Measurements from ENCODE around the gene CEMIP. TPM values are rescaled to one million over a fixed set of nuclear protein-coding genes. Genes with fewer than 3 reads are reported as not detected.
A peak's percentile ranks its signal among the peaks of the same experiment; 100 is the strongest.

The CEMIP gene
- total RNA-seq, 6 experiments from 2014 or later = 5.8 to 53.2 (median 48.3) TPM

- TF ChIP-seq, protein P1, sequence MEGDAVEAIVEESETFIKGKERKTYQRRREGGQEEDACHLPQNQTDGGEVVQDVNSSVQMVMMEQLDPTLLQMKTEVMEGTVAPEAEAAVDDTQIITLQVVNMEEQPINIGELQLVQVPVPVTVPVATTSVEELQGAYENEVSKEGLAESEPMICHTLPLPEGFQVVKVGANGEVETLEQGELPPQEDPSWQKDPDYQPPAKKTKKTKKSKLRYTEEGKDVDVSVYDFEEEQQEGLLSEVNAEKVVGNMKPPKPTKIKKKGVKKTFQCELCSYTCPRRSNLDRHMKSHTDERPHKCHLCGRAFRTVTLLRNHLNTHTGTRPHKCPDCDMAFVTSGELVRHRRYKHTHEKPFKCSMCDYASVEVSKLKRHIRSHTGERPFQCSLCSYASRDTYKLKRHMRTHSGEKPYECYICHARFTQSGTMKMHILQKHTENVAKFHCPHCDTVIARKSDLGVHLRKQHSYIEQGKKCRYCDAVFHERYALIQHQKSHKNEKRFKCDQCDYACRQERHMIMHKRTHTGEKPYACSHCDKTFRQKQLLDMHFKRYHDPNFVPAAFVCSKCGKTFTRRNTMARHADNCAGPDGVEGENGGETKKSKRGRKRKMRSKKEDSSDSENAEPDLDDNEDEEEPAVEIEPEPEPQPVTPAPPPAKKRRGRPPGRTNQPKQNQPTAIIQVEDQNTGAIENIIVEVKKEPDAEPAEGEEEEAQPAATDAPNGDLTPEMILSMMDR (IDR thresholded peaks at IDR 0.05) = peak; percentile 61
- peaks cover 25% of the 10 kb centered on the region for H3K27me3 Mint-ChIP-seq (ENCODE audit: insufficient read depth)
- no peak overlapping the region for H3K27ac Mint-ChIP-seq
- no peak for DNase-seq
- H3K4me3 Mint-ChIP-seq = no peak overlapping the region
- no peaks in the 10 kb centered on the region; the same call in 1 of the 2 replicates for H3K4me1 Mint-ChIP-seq (ENCODE audit: low read depth)
- H3K36me3 Mint-ChIP-seq (ENCODE audit: low read depth) = peaks cover 11% of the 10 kb centered on the region; the same call in 1 of the 2 replicates
- no peaks in the 10 kb centered on the region; the same call in 1 of the 2 replicates for H3K9me3 Mint-ChIP-seq
Measured at GRCh38 chr15:80856400-80856799, 77.2 kb downstream of the CEMIP start.

DNA sequence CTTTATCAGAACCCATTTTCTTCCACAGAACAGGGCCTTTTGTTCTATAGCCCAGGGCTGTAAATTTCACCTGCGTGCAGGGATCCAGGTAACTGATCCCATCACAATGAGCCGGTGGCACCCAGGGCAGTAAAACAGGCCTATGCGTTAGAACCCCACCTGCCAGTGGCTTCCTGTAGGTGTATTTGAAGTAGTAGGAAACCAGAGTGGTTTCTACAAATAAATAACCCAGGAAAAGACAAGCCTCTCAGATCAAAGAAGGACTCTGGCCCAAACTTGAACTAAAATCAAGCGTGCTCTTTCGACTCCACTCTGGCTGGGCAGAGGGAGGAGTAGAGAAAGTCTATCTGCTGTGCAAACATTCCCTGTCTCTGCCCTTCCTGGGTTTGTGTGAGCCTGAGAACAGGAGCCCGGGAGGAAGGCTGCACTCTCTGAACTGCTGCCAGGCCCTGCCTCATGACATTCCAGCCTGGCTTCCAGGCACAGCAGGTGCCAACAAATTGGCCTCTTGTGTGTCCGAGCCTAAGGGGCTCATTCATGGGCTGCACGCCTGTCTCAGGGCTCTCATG is 77.7 kb downstream of the CEMIP start:
- no peak for DNase-seq
- TF ChIP-seq, protein P1 (IDR thresholded peaks at IDR 0.05) = no peak
- Mint-ChIP-seq H3K27me3 (ENCODE audit: insufficient read depth) (peaks cover 22% of the 10 kb centered on the region), H3K9me3 (no peaks in the 10 kb centered on the region; the same call in 1 of the 2 replicates), H3K36me3 (ENCODE audit: low read depth) (peaks cover 7% of the 10 kb centered on the region; the same call in 1 of the 2 replicates), H3K4me1 (ENCODE audit: low read depth) (no peaks in the 10 kb centered on the region; the same call in 1 of the 2 replicates), H3K27ac (no peak overlapping the region), H3K4me3 (no peak overlapping the region)

DNA sequence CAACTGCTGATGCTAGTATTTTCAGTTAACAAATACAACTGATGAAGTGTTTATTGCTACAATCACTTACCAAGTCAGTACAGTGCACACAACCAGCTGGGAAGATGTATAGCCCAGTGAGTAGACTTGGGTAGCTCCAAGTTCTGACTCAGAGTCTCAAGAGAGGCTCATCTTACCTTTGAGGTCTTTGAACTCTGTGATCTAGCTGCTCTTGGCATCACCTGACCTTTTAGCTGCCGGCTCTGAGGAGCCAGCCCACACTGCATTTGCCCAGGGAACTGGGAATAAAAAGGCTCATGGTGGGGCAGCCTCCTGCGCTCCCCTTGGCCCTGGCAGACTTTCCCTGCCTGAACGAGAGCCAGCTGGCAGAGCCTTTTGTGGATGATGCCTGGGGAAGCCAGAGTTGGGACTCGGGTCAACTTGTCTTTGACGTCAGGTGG is 82.6 kb downstream of the CEMIP start:
- peaks cover 29% of the 10 kb centered on the region for H3K27me3 Mint-ChIP-seq (ENCODE audit: insufficient read depth)
- no peak for DNase-seq
- H3K4me1 Mint-ChIP-seq (ENCODE audit: low read depth) = no peaks in the 10 kb centered on the region
- H3K36me3 Mint-ChIP-seq (ENCODE audit: low read depth) = no peaks in the 10 kb centered on the region
- TF ChIP-seq, protein P1 (IDR thresholded peaks at IDR 0.05) = no peak
- no peak overlapping the region for H3K27ac Mint-ChIP-seq
- no peaks in the 10 kb centered on the region for H3K9me3 Mint-ChIP-seq
- no peak overlapping the region for H3K4me3 Mint-ChIP-seq

GRCh38 chr15:80864666-80865065 is 85.5 kb downstream of the CEMIP start:
- TF ChIP-seq, protein P1 (IDR thresholded peaks at IDR 0.05) = no peak
- H3K4me3 Mint-ChIP-seq = no peak overlapping the region
- H3K27me3 Mint-ChIP-seq (ENCODE audit: insufficient read depth) = peaks cover 26% of the 10 kb centered on the region
- no peaks in the 10 kb centered on the region for H3K4me1 Mint-ChIP-seq (ENCODE audit: low read depth)
- H3K36me3 Mint-ChIP-seq (ENCODE audit: low read depth) = no peaks in the 10 kb centered on the region
- no peak for DNase-seq
- no peak overlapping the region for H3K27ac Mint-ChIP-seq
- no peaks in the 10 kb centered on the region for H3K9me3 Mint-ChIP-seq

- Mint-ChIP-seq H3K4me1 (ENCODE audit: low read depth) (0 out of 2 replicates have a peak, but pooled peaks cover 5% of the 10 kb centered on the region), H3K36me3 (ENCODE audit: low read depth) (no peaks in the 10 kb centered on the region), H3K27ac (no peak overlapping the region), H3K4me3 (no peak overlapping the region), H3K27me3 (ENCODE audit: insufficient read depth) (peaks cover 26% of the 10 kb centered on the region), H3K9me3 (no peaks in the 10 kb centered on the region)
- TF ChIP-seq, protein P1 (IDR thresholded peaks at IDR 0.05) = no peak
- DNase-seq = no peak
Measured at GRCh38 chr15:80866936-80867335, 87.8 kb downstream of the CEMIP start.

Measured in HFFc6 (cell line).